ENCODE data around the gene HGD. TPM values are rescaled to one million over a fixed set of nuclear protein-coding genes. Genes with fewer than 3 reads are reported as not detected.

The HGD gene
- total RNA-seq, 1 experiment from 2014 or later = 0.59 TPM

- H2AFZ ChIP-seq (ENCODE audit: low read depth, low read length, poor library complexity, severe bottlenecking) = no peak overlapping the region
- no peak overlapping the region for H3K4me2 ChIP-seq (ENCODE audit: low read length)
- DNase-seq (ENCODE audit: low read depth, low spot score) (no peak), ATAC-seq (no peak)
- ChIA-PET POLR2A (no interaction called here), RAD21 (ENCODE audit: low non-redundant PET in 1 of 2, low total read pairs in 2 of 2, uncharacterized antibody in 2 of 2, unreplicated experiment in 2 of 2) (no interaction called here), CTCF (no interaction called here)
- BruUV-seq (replicated peaks) = no TSS peak
- no peak overlapping the region for H3K4me3 ChIP-seq (replicated peaks in 1 of 2; ENCODE audit: low read depth in 1 of 2, low read length in 2 of 2)
- H3K27ac ChIP-seq (ENCODE audit: low read depth, low read length) = no peak overlapping the region
- no peaks in the 10 kb centered on the region for H3K9me2 ChIP-seq (ENCODE audit: insufficient read depth)
- intact Hi-C loops (cut with micrococcal nuclease) = no loop called here
- no peak overlapping the region for H3K9ac ChIP-seq (ENCODE audit: low read length)
- no peaks in the 10 kb centered on the region for H3K4me1 ChIP-seq (ENCODE audit: control insufficient read depth in 1 of 2, insufficient read depth in 2 of 2, low read length in 2 of 2)
- no peaks in the 10 kb centered on the region for H4K20me1 ChIP-seq (ENCODE audit: insufficient read depth)
- H3K79me2 ChIP-seq (ENCODE audit: insufficient read depth, low read length) = no peaks in the 10 kb centered on the region; the same call in 1 of the 2 replicates
- H3K9me3 ChIP-seq (ENCODE audit: control insufficient read depth in 1 of 2, insufficient read depth in 1 of 2, low read depth in 1 of 2, low read length in 2 of 2) = no peaks in the 10 kb centered on the region
- H3K27me3 ChIP-seq (ENCODE audit: insufficient read depth, low read length) = no peaks in the 10 kb centered on the region
- no peaks in the 10 kb centered on the region; a peak in 1 of 4 replicates for H3K36me3 ChIP-seq (ENCODE audit: control insufficient read depth in 1 of 2, insufficient read depth in 2 of 2, low read length in 2 of 2)
- TF ChIP-seq TCF7L2 (IDR thresholded peaks at IDR 0.05; ENCODE audit: borderline replicate concordance, extremely low read depth, insufficient read depth, insufficient read length) = no peak
- no peak for TF ChIP-seq EZH2 (IDR thresholded peaks at IDR 0.05)
- no peak for TF ChIP-seq POLR2AphosphoS5 (IDR thresholded peaks at IDR 0.05; ENCODE audit: low read depth, low read length)
- no peak for TF ChIP-seq SRF (IDR thresholded peaks at IDR 0.05; ENCODE audit: low read depth)
- TF ChIP-seq FOSL1 (IDR thresholded peaks at IDR 0.05; ENCODE audit: low read depth) = no peak
- no peak for TF ChIP-seq ZFX (IDR thresholded peaks at IDR 0.05)
- TF ChIP-seq EZH2phosphoT487 (IDR thresholded peaks at IDR 0.05; ENCODE audit: borderline replicate concordance) = no peak
- no peak for TF ChIP-seq CBX3 (IDR thresholded peaks at IDR 0.05; ENCODE audit: low read depth)
- TF ChIP-seq CEBPB (IDR thresholded peaks at IDR 0.05; ENCODE audit: low read depth) = no peak
- TF ChIP-seq ZNF274 (IDR thresholded peaks at IDR 0.05; ENCODE audit: low read depth, low read length) = no peak
- TF ChIP-seq JUND (IDR thresholded peaks at IDR 0.05) = no peak
- no peak for TF ChIP-seq SP1 (IDR thresholded peaks at IDR 0.05; ENCODE audit: low read depth)
- no peak for TF ChIP-seq MAX (IDR thresholded peaks at IDR 0.05)
- no peak for TF ChIP-seq EGR1 (IDR thresholded peaks at IDR 0.05; ENCODE audit: low read depth)
- no peak for TF ChIP-seq CTCF (IDR thresholded peaks at IDR 0.05 in 2 of 3, conservative IDR thresholded peaks at IDR 0.05 in 1 of 3; ENCODE audit: borderline replicate concordance in 1 of 3, insufficient read depth in 1 of 3, low read depth in 2 of 3, low read length in 2 of 3)
- no peak for TF ChIP-seq POLR2A (IDR thresholded peaks at IDR 0.05; ENCODE audit: borderline replicate concordance, extremely low read depth, insufficient read depth, insufficient read length)
Measured at GRCh38 chr3:120706950-120707349, 24.9 kb upstream of the HGD start.
